Measurements from ENCODE around the gene PHEX.
A peak's percentile ranks its signal among the peaks of the same experiment; 100 is the strongest.

Gene PHEX

DNA sequence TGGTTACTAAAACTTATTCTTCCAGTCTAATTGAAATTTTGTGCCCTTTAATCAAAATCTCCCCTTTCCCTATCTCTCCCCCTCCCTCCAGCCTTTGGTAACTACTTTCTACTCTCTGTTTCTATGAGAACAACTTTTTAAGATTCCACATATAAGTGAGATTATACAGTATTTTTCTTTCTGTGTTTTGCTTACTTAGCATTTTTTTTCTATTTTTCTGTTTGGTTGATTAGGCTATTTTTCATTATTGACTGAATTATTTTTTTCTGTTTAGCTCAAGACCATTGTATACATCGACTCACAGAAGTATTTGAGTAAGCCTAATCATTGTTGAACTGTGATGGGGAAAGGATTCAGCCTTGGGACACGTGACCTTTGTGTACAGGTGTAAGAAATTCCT lies 116.4 kb downstream of the PHEX start:
- DNase-seq (ENCODE audit: low spot score) = no peak

- no peak for DNase-seq (ENCODE audit: low spot score)
These were observed 118.2 kb downstream of the PHEX start for GRCh38 chrX:22150371-22150770.

- DNase-seq (ENCODE audit: low spot score) = no peak
These were observed 123.0 kb downstream of the PHEX start for GRCh38 chrX:22155126-22155525.

DNA sequence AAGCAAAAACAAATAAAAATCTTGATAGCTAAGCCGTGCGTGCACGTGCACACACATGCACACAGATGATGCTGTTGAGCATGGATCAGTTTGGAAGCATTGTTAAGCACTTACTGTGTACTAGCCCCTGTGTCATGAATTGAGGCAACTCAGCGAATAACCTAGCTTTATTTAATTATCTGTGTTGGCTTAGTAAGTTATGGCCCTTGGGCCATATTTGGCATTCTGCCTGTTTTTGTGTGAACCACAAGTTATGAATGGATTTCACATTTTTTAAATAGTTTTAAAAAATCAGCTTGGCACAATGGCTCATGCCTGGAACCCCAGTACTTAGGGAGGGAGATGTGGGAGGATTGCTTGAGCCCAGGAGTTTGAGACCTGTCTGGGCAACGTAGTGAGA lies 126.9 kb downstream of the PHEX start:
- no peak for DNase-seq (ENCODE audit: low spot score)

- DNase-seq (ENCODE audit: low spot score) = no peak
These were observed 131.2 kb downstream of the PHEX start for GRCh38 chrX:22163326-22163725.

DNA sequence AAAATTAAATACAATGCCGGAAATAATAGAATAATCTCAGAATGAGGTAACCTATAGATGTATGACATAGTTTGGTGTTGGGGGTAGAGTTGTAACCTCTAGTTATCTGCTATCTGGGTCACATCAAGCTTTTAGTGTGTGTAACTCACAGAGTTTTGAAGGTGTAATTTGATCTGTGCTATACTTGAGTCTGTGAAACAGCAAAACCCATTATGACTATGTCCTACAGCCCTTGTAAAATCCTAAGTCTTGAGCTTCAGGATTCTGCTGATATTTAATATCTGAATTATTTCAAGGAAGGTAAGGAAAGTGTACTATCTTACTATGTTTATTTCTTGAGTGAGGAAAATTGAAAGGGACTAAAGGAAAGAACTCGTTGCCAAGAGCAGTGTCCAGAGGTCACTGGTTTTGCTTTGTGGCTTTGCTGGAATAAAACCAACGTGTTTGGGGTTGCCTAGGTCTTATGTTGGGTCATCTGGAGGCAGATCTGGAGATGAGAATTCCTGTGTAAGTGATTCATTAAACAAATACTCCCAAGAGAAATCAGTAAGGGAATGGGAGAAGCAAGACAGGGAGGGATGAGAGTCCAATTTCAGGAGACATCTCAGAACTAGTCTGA lies 132.8 kb downstream of the PHEX start:
- DNase-seq (ENCODE audit: low spot score) = no peak

DNA sequence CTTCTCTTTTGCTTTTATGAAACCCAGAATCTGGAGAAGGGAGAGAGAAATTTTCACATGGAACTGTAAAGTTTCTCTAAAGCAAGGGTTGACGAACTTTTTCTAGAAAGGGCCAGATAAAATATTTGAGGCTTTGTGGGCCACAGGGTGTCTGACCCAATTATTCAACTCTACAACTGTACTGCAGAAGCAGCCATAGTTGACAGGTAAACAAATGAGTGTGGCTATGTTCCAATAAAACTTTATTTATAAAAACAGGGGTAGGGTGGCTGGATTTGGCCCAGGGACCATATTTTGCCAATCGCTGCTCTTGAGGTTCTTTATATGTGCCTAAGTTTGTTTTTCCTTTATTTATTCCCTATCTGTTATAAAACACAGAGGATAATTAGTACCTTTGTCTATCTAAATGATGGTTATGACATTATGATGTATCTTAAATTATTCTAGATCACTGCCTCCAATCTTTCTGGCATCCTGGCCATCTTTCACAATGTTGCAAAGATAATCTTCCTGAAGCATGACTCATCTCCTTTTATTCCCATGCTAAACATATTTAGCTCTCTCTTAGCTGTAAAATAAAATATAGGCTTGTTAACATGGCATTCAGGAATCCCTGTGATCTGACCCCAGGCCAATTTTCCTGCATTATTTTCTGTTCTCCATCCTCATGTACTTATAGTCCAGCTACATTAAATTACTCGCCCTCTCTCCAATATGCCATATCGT lies 133.8 kb downstream of the PHEX start:
- no peak for DNase-seq (ENCODE audit: low spot score)

DNA sequence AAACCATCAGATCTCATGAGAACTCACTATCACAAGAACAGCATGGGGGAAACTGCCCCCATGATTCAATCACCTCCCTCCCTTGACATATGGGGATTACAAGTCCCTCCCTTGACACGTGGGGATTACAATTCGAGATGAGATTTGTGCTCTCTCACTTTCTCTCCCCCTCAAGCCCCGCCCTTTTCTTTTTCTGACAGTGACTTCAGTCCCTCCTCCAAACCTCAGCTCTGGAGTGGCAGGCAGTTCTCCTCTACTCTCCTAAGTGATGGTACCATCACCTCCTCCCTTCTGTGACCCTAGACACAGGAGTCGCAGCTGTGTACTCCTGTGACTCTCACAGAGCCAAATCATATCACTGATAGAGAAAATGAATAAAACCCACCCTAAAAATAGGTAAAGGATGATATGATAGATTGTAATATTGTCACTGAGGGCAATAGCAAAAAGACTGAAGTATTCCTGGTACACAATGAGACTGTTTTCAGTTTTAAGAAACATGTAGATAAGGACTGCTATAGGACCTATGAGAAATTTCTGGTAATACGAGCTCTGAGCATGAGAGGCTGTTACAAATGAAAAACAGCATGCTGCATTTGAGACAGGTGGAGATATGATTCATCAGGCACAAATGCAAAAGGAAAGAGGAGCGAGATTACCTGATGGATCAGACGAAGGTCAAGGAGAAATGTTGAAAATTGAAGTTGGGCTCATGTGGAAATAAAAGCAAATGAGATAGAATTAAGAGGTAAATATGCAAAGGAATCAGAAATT lies 139.3 kb downstream of the PHEX start:
- no peak for DNase-seq (ENCODE audit: low spot score)

DNA sequence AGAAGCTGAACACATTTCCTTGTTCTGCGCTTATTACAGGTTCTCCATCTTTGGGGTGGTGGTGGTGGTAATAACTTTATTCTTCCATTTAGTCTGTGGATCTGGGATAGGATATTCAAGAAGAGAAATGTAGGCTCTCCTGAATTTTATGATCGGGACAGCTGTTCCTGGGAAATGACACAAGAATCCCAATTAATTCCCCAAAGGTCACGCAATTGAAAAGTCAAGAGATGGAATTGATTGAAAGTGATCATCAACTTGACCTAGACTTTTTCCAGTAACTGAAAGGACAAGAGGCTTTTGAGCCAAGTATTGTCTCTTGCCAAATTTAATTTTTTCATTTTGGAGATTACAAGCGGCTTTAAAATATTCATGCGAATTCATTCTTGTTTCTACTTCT lies 141.8 kb downstream of the PHEX start:
- DNase-seq (ENCODE audit: low spot score) = no peak

GRCh38 chrX:22177950-22178515 lies 145.9 kb downstream of the PHEX start:
- no peak for DNase-seq (ENCODE audit: low spot score)

GRCh38 chrX:22184096-22184495 lies 152.0 kb downstream of the PHEX start:
- no peak for DNase-seq (ENCODE audit: low spot score)

- no peak for DNase-seq (ENCODE audit: low spot score)
These were observed 154.0 kb downstream of the PHEX start for GRCh38 chrX:22186165-22186564.

- peak; percentile 17 for DNase-seq (ENCODE audit: low spot score)
These were observed 160.4 kb downstream of the PHEX start for GRCh38 chrX:22192419-22193060.

DNA sequence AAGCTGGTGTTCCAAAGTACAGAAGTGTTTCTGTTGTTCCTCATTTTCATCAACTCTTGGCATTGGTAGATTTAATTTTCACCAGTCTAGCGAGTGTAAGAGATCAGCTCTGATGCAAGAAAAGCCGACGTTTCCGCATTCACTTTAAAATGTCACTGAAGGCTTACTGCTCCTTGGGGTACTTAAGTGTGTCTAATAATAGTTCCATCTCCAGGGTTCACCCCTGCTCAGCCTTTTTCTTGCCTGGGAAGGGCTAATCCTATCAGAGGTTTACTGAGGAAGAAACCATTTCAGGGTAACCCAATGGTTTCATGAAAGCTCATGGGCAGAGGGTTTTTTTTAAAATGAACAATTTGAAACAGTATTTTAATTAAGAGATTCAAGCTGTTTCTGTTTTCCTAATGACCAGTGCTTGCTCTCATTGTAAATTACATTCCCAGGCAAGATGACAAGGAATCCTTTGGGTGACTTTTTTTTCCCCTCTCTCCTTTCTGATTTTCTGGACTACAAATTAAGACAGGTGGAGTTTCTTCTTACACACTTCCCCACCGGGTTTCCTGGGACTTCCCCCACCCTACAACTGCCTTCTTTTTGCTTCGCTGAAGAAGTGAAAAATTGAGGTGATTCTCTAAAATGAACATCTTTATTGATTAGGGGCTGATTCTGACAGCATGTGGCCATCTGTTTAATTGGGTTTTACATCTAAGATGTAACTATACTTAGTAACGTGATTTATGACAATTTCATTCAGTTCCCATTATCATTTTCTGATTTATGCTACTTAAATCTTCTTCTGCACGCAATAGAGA lies 161.9 kb downstream of the PHEX start:
- no peak for DNase-seq (ENCODE audit: low spot score)

DNA sequence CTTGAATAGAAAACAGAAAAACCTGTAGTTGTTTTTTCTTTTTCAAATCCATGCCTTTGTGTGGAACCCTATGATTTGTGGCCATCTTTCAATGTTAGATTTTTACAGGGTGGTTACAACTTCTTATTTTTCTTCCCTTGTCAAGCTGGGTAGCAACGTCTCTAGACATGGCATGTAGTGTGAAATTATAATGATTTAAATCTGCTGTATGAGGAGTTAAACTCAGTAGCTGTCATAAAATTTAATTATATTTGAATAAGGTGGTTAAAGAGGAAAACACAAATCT lies 162.5 kb downstream of the PHEX start:
- no peak for DNase-seq (ENCODE audit: low spot score)

GRCh38 chrX:22196149-22196548 lies 164.0 kb downstream of the PHEX start:
- no peak for DNase-seq (ENCODE audit: low spot score)

- DNase-seq (ENCODE audit: low spot score) = no peak
These were observed 170.1 kb downstream of the PHEX start for GRCh38 chrX:22202251-22202650.

- no peak for DNase-seq (ENCODE audit: low spot score)
These were observed 171.1 kb downstream of the PHEX start for GRCh38 chrX:22203186-22203585.

- no peak for DNase-seq (ENCODE audit: low spot score)
These were observed 174.7 kb downstream of the PHEX start for GRCh38 chrX:22206781-22207180.

DNA sequence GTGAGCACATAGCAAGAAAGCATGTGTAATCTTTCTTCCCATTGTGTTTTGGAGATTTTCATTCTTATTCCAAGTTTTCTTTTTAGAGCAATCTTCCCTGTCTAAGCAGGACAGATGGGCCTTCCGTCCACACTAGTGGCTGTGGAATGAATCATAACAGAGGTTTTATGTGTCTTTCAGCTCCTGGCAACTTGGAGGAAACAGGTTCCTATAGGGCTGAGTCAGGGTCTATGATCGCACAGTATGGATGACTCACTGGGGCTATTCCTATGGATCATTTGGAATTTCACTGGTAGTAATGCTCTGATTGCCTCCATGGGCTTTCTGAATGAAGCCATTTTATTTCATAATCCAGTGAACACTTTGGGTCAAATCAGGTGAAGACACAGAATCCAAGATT lies 188.8 kb downstream of the PHEX start:
- no peak for DNase-seq (ENCODE audit: low spot score)

- no peak for DNase-seq (ENCODE audit: low spot score)
These were observed 202.3 kb downstream of the PHEX start for GRCh38 chrX:22234380-22234779.

DNA sequence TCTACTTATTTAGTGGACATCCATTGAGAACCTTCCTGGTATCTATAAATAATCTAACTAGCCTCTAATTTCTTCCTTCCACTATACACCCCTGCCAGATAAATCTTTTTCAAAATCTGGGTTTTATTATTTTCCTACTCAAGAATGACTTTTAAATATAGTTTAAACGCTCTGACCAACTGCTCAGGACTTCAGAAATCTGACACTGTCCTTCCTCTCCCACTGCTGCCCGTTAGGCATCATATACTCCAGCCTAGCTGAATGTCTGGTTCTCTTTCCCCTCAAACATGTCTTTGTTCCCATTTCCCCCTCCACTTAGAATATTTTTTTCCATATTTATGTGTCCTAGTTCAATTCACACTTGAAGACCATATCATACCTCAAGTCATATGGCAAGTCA lies 205.4 kb downstream of the PHEX start:
- no peak for DNase-seq (ENCODE audit: low spot score)

Measured in hematopoietic multipotent progenitor cell treated with erythropoietin and hydrocortisone succinate and interleukin-3 and kit ligand, for 17 days (in vitro differentiated cells).